NCI-H510A treated with DMSO at 0.1 percent for 48 hours (cell line): ENCODE results near the gene OR14I1.

Experiments used
- DNase-seq: peaks from one replicate; lab custom pipeline; 2025; lab: John Stamatoyannopoulos, UW

Gene OR14I1

GRCh38 chr1:248702714-248703113 is at the start of gene OR14I1:
OR14I1 (minus strand) TSS chr1:248702766.
- no peak for DNase-seq

GRCh38 chr1:248751635-248752034 is 49.1 kb upstream of the OR14I1 start:
- no peak for DNase-seq

GRCh38 chr1:248751142-248751541 is 48.6 kb upstream of the OR14I1 start:
- no peak for DNase-seq

GRCh38 chr1:248750496-248750895 is 47.9 kb upstream of the OR14I1 start:
- no peak for DNase-seq

GRCh38 chr1:248748211-248748610 is 45.6 kb upstream of the OR14I1 start:
- DNase-seq: no peak

- no peak for DNase-seq
These were observed 38.3 kb upstream of the OR14I1 start for GRCh38 chr1:248740876-248741275.

- DNase-seq: no peak
These were observed 37.1 kb upstream of the OR14I1 start for GRCh38 chr1:248739572-248740205.

GRCh38 chr1:248737457-248737856 is 34.9 kb upstream of the OR14I1 start:
- DNase-seq: no peak

- no peak for DNase-seq
These were observed 34.4 kb upstream of the OR14I1 start for GRCh38 chr1:248736977-248737376.

- DNase-seq: no peak
These were observed 31.0 kb upstream of the OR14I1 start for GRCh38 chr1:248733566-248733965.

GRCh38 chr1:248730507-248731335 is 28.2 kb upstream of the OR14I1 start:
- DNase-seq: no peak

GRCh38 chr1:248714248-248714647 is 11.7 kb upstream of the OR14I1 start:
- DNase-seq: no peak

GRCh38 chr1:248710305-248710900 is 7.8 kb upstream of the OR14I1 start:
- no peak for DNase-seq

- DNase-seq: no peak
These were observed 2.0 kb upstream of the OR14I1 start for GRCh38 chr1:248704606-248705005.

GRCh38 chr1:248703674-248704073 is 1.1 kb upstream of the OR14I1 start:
- no peak for DNase-seq

GRCh38 chr1:248699099-248699498 is 3.5 kb downstream of the OR14I1 start:
- DNase-seq: no peak

- no peak for DNase-seq
These were observed 4.7 kb downstream of the OR14I1 start for GRCh38 chr1:248697907-248698306.

GRCh38 chr1:248696774-248697173 is 5.8 kb downstream of the OR14I1 start:
- no peak for DNase-seq

- no peak for DNase-seq
These were observed 6.3 kb downstream of the OR14I1 start for GRCh38 chr1:248696261-248696660.

- DNase-seq: no peak
These were observed 7.0 kb downstream of the OR14I1 start for GRCh38 chr1:248695451-248696132.

GRCh38 chr1:248691567-248692155 is 10.9 kb downstream of the OR14I1 start:
- no peak for DNase-seq
